Left kidney (tissue), 2 donors: Measurements from ENCODE around the gene OPTN. TPM values are rescaled to one million over a fixed set of nuclear protein-coding genes. Genes with fewer than 3 reads are reported as not detected.
"Not testable (repeated sequence)": the region's sequence is repeated elsewhere in the genome, so short reads cannot be mapped to it uniquely, and the experiment has no call there.

Experiments
- DNase-seq: peaks from one replicate; pipeline ENCODE4 v3.0.0-alpha.2; 2013
- polyA plus RNA-seq: library from polyadenylated mRNA; unstranded; fragments of 120-200 nt; gene quantifications from one replicate; pipeline ENCODE4 v1.2.1, GENCODE V29; 2013; ENCODE audit not compliant: insufficient read length

Gene OPTN
- polyA plus RNA-seq, 1 donor, result 36.3 TPM

DNA sequence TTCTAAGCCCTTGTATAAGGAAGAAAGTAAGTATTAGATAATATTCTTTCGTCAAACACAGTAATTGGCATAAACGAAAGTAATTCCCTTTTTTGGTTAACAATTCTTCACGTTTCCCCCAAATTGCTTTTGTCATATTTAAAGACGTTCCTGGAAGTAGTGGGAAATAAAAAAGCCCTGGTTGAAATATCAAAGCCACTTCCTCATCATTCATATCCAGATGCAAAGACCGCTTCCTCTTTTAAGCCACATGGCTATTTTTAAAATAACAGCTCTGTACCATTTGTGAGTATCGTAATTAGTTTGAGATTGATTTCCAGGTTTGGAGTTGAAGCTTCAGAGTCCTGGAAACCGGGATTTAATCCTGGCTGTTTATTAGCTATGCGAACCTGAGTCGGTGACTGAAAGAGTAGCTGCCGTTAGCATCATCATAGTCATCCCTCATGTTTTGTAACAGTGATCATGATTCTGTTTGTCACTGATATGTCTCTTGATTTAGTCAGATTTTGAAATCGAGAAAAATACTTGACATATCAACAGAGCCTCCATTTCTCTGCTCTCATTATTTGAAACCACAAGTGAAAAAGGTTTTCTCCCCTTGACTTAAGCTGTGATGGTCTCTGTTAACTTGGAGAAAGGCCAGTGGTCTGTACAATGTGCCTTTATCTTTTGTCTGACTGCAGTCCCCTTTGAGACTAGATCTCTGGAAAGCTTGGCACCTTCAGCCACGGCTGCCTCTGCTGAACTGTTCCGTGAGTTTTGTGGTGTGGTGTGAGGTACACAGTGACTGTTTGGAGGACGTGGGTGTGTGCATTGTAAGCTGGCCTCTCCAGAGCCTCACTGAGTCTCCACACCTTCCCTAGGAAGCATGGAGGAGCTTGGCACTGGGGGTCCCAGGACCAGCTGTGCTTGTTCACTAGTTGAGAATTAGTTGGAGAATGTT is 18.1 kb downstream of the OPTN start:
- DNase-seq, result no peak

GRCh38 chr10:13118784-13119410 is 18.9 kb downstream of the OPTN start:
- no peak for DNase-seq

GRCh38 chr10:13120786-13121499 is 21.0 kb downstream of the OPTN start:
- DNase-seq, result no peak

GRCh38 chr10:13121500-13121854 is 21.5 kb downstream of the OPTN start:
- no peak for DNase-seq

- DNase-seq, result no peak
These were observed 36.7 kb downstream of the OPTN start for GRCh38 chr10:13136651-13137050.

- no peak for DNase-seq
These were observed 39.2 kb downstream of the OPTN start for GRCh38 chr10:13139150-13139549.

DNA sequence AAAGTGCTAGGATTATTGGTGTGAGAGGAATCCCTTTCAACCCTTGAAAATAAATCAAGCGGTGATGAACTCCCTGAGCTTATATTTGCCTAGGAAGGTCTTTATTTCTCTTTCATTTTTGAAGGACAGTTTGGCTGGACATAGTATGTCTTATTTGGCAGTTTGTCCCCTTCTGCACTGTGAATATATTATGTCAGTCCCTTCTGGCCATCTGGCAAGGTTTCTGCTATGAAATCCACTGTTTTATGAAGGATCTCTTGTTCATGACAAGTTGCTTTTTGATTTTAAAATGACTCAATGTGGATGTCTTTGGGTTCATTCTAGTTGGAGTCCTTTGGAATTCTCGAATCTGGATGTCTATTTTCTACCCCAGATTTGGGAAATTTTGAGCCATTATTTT is 39.7 kb downstream of the OPTN start:
- DNase-seq, result no peak

DNA sequence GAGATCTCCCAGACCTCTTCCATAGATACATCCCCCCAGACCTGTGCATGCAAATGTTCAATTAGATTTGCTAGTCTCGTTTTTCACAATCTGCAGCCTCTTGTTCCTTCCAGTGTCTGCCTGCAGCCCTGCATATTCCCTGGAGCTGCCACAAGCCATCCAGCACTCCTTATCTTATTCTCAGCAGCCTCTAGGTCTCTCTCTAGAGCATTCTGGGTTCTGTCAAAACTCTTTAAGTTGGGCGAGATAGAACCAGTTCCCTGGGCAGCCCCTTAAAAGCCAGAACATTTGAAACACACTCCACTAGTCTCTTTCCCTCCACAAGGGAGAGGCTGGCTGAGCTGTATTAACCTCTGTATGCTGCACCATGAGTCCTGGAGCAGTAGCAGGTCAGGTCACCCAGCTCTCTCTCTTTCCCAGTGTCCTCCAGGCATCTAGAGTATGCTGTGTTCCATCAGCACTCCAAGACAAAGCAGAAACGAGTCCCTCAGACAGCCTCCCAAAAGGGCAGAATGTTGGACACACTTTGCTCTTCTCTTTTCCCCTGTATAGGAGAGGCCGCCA is 40.7 kb downstream of the OPTN start:
- DNase-seq, result no peak

GRCh38 chr10:13143766-13144165 is 43.8 kb downstream of the OPTN start:
- DNase-seq, result no peak

DNA sequence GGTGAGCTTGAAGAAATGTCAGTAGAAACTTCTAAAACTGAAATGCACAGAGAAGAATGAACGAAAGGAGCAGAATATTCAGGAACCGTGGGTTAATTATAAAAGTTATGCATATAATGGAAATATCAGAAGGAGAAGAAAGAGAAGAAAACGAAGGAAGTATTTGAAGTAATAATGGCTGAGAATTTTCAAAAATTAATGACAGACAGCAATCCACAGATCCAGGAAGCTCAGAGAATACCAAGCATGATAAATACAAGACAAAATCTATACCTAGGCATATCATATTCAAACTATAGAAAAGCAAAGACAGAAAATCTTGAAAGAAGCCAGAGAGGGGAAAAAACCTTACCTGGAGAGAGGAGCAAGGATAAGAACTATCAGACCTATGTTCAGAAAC is 44.9 kb downstream of the OPTN start:
- DNase-seq, result no peak

DNA sequence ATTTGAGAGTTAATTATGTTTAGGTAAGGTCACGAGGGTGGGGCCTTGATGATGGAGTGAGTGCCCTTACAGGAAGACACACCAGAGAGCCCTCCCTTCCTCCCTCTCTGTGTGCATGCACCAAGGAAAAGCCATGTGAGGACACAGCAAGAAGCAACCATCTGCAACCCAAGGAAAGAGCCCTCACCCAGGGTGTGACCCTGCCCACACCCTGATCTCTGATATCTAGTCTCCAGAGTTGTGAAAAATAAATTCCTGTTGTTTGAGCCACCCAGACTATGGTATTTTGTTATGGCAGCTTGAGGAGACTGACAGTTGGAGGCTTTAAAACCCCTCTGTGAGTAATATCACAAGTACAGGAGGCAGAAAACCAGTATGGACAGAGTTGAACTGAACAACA is 46.4 kb downstream of the OPTN start:
- no peak for DNase-seq

- no peak for DNase-seq
These were observed 47.2 kb downstream of the OPTN start for GRCh38 chr10:13147161-13147560.

DNA sequence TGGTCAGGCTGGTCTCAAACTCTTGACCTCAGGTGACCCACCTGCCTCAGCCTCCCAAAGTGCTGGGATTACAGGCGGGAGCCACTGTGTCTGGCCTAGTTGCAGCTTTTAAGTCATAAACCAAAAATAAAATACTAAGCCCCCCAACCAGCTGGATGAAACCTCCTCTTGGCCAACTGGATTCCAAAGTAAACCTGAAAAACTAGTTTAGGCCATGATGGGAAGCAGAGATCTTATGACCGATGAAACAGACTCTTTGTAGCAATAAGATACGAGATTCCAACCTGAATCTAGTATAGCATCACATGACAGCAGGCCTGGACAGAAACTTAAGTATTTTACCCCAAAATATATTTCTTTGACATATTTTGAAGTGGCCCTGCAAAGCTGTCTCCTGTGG is 52.3 kb downstream of the OPTN start:
- DNase-seq, result no peak

DNA sequence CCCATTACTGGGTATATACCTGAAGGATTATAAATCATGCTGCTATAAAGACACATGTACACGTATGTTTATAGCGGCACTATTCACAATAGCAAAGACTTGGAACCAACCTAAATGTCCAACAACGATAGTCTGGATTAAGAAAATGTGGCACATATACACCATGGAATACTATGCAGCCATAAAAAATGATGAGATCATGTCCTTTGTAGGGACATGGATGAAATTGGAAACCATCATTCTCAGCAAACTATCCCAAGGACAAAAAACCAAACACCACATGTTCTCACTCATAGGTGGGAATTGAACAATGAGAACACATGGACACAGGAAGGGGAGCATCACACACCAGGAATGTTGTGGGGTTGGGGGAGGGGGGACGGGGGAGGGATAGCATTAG is 55.9 kb downstream of the OPTN start:
- not testable (repeated sequence) for DNase-seq

DNA sequence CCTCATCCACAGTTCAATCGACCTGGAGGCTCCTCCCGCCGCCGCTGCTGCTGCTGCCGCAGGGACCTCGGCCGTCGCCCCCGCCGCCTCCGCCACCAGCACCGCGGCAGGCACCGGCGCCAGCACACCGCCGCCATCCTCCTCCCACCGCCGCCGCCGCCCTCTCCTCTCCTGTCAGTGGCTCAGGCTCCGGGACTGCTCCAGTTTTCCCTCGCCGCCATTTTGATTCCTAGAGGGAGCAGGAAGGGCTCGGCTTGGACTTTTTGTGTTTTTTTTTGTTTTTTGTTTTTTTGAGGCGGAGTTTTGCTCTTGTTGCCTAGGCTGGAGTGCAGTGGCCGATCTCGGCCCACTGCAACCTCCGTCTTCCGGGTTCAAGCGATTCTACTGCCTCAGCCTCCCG is 58.4 kb downstream of the OPTN start:
- no peak for DNase-seq

DNA sequence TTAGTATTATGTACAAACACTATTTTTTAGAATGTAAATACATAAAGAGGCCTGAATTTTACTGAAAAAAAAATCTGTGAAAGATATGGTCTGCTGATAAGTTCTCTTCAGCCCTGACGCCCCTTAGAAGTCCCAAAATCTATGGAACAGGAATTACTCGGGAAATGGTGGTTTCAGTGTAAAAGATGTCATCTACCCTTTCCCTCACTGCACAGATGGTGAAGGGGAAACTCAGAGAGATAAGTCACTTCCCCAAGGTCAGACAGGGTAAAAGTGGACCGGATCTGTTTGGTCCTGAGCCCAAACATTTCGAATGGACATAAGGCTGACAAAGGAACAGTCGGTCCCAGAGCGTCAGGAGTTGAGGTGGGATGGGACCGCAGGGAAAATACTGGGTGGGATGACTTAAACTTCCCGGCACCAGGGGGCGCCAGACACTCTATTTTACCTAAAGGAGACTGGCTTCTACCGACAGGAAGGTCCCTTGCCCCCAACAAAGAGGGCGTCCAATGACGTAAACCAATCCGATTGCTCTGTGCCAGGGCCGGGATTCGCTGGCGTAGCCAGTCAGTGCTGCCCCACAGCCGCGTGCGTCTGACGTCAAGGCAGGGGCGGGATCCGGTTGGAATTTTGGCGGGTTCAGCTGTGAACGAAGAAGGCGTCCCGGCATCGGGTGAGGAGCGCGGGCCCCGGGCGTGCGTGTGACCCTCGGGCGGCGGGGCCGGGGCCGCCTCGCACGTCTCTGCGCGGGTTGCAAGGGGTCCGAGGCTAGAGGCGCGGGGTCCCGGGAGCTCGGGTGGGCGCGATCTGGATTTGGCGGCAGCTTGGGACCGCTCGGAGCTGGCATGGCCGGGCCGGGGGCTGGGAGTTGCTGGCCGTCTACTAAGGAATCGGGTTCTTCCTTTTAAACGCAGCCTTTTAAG is 61.2 kb downstream of the OPTN start, which contains the start of gene MCM10:
Gene MCM10, plus strand, starts transcription at position 625 of the 923 bp plus-strand sequence. CDS start 2,645 bp downstream, outside the sequence.
- DNase-seq, result peak; percentile 99

DNA sequence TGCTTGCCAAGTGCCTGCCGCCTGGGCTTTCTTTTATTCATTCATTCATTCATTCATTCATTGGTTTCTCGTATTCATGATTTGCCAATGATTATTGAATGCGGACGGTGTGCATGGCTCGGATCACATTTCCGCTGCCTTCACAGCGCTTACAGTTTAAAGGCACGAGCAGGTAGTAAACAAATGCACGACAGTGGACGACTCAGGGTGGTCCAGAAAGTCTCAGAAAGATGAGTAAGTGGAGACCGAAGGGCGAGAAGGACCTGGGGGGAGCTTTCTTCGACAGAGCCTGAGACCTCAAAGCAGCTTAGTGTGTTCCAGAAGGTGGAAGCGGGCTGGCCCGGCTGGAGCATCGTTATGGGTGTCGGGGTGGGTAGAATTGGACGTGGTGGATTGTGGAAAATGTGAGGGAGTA is 61.9 kb downstream of the OPTN start:
- DNase-seq, result no peak

GRCh38 chr10:13163859-13164258 is 63.9 kb downstream of the OPTN start:
- no peak for DNase-seq

GRCh38 chr10:13165177-13165576 is 65.2 kb downstream of the OPTN start:
- no peak for DNase-seq

GRCh38 chr10:13167568-13167967 is 67.6 kb downstream of the OPTN start:
- DNase-seq, result no peak

- no peak for DNase-seq
These were observed 68.8 kb downstream of the OPTN start for GRCh38 chr10:13168781-13169180.
